GM18909 (cell line): ENCODE results near the gene SLC7A8.
A peak's percentile ranks its signal among the peaks of the same experiment; 100 is the strongest.

Experiments
- ATAC-seq: cut with Tn5 transposase; IDR thresholded peaks from one replicate; pipeline ENCODE4 v1.9.1; 2021; ENCODE audit warnings: mild to moderate bottlenecking; ENCODE audit not compliant: unreplicated experiment, poor library complexity

SLC7A8 gene

GRCh38 chr14:23136566-23137133 is 46.8 kb downstream of the SLC7A8 start:
- no peak for ATAC-seq

- ATAC-seq: no peak
Measured at GRCh38 chr14:23132970-23133369, 50.5 kb downstream of the SLC7A8 start.

- ATAC-seq: no peak
Measured at GRCh38 chr14:23131482-23131881, 52.0 kb downstream of the SLC7A8 start.

GRCh38 chr14:23130871-23131270 is 52.6 kb downstream of the SLC7A8 start:
- ATAC-seq: no peak

GRCh38 chr14:23129759-23130316 is 53.6 kb downstream of the SLC7A8 start:
- ATAC-seq: no peak

- ATAC-seq: no peak
Measured at GRCh38 chr14:23128969-23129758, 54.3 kb downstream of the SLC7A8 start.

GRCh38 chr14:23127861-23128260 is 55.6 kb downstream of the SLC7A8 start:
- no peak for ATAC-seq

- ATAC-seq: no peak
Measured at GRCh38 chr14:23126548-23127278, 56.7 kb downstream of the SLC7A8 start.

- no peak for ATAC-seq
Measured at GRCh38 chr14:23125933-23126524, 57.4 kb downstream of the SLC7A8 start.

- ATAC-seq: no peak
Measured at GRCh38 chr14:23125011-23125410, 58.4 kb downstream of the SLC7A8 start.

GRCh38 chr14:23124337-23124954 is 59.0 kb downstream of the SLC7A8 start:
- no peak for ATAC-seq

- ATAC-seq: no peak
Measured at GRCh38 chr14:23123419-23123818, 60.0 kb downstream of the SLC7A8 start.

- no peak for ATAC-seq
Measured at GRCh38 chr14:23122086-23122485, 61.4 kb downstream of the SLC7A8 start.

GRCh38 chr14:23121361-23121771 is 62.1 kb downstream of the SLC7A8 start:
- no peak for ATAC-seq

- ATAC-seq: peak; percentile 79
Measured at GRCh38 chr14:23120541-23121251, 62.8 kb downstream of the SLC7A8 start.

- no peak for ATAC-seq
Measured at GRCh38 chr14:23119363-23120327, 63.8 kb downstream of the SLC7A8 start.

- ATAC-seq: no peak
Measured at GRCh38 chr14:23118506-23119362, 64.7 kb downstream of the SLC7A8 start, which contains the start of gene CEBPE. TSS of gene CEBPE (minus strand) at chr14:23119255. CDS start at chr14:23119091, 164 bp downstream.
